OCI-LY1 (cell line): ENCODE measurements around the gene ITSN1.

Source experiments
- CTCF ChIP-seq: fragments of 200-600 bp; sonication (generic), shearing (Covaris generic); IDR thresholded peaks from 2 replicates; pipeline ENCODE4 v1.5.1; 2017; ENCODE audit warnings: mild to moderate bottlenecking, antibody characterized with exemption, low read length, moderate library complexity, mixed read lengths
- EZH2 ChIP-seq: fragments of 200-600 bp; sonication (generic), shearing (Covaris generic); IDR thresholded peaks from 2 replicates; pipeline ENCODE4 v1.8.0; 2017; ENCODE audit warnings: borderline replicate concordance, mixed run types, mild to moderate bottlenecking, antibody characterized with exemption, low read length, moderate library complexity, mixed read lengths

- TF ChIP-seq CTCF (no peak), EZH2 (no peak)
Measured at GRCh38 chr21:33755354-33755753, 113.1 kb downstream of the ITSN1 start.
